ENCODE results near the gene LRPAP1. TPM values are rescaled to one million over a fixed set of nuclear protein-coding genes. Genes with fewer than 3 reads are reported as not detected.

The LRPAP1 gene
- total and polyA plus RNA-seq, 10 of the 15 experiments (the other 5 are each of a cell fraction or from before 2014, with no cell fraction given), result 1.0 to 100 (median 51.1) TPM

- Histone ChIP-seq H3K36me3 (ENCODE audit: control insufficient read depth in 2 of 2, insufficient read depth in 2 of 2, low read length in 1 of 2) (peaks cover 16 to 46% of the 10 kb centered on the region in 2 experiments), H3K27me3 (replicated peaks in 1 of 2; ENCODE audit: control insufficient read depth in 2 of 2, insufficient read depth in 2 of 2, low read length in 1 of 2) (no peaks in the 10 kb centered on the region), H3K4me2 (ENCODE audit: control insufficient read depth, insufficient read depth) (no peak overlapping the region), H3K9me3 (replicated peaks; ENCODE audit: control insufficient read depth, insufficient read depth, low read length) (no peaks in the 10 kb centered on the region), H4K20me1 (ENCODE audit: control insufficient read depth, insufficient read depth) (no peaks in the 10 kb centered on the region; the same call in 1 of the 2 replicates), H2AFZ (ENCODE audit: control insufficient read depth, low read depth, low read length) (no peak overlapping the region), H3K79me2 (ENCODE audit: control insufficient read depth, insufficient read depth, low read length) (no peaks in the 10 kb centered on the region), H3K27ac (ENCODE audit: control insufficient read depth, insufficient read depth) (no peak overlapping the region), H3K4me1 (ENCODE audit: control insufficient read depth, insufficient read depth, low read length) (no peaks in the 10 kb centered on the region), H3K9ac (ENCODE audit: control insufficient read depth, insufficient read depth, low read length) (no peak overlapping the region), H3K4me3 (no peak overlapping the region)
- ATAC-seq (no peak), FAIRE-seq (no peak), DNase-seq (ENCODE audit: low read depth, low spot score) (no peak)
- intact Hi-C loops (cut with micrococcal nuclease; ENCODE audit: unreplicated experiment) (no loop called here), in situ Hi-C loops (cut with MboI) (no loop called here)
- ChIA-PET SMC1A (ENCODE audit: uncharacterized antibody, unreplicated experiment) (no interaction called here), POLR2A (no interaction called here), RAD21 (ENCODE audit: unreplicated experiment) (no interaction called here), CTCF (no interaction called here)
- BruUV-seq (replicated peaks), result no TSS peak
- 92% methylated on average over 11 of the region's 11 CpGs for WGBS (ENCODE audit: insufficient coverage, insufficient replicate concordance, low lambda C conversion rate, missing lambda C conversion rate)
- TF ChIP-seq TBL1XR1 (IDR thresholded peaks at IDR 0.05; ENCODE audit: low read depth, low read length) (no peak), ZNF687 (IDR thresholded peaks at IDR 0.05) (no peak), POU2F2 (IDR thresholded peaks at IDR 0.05; ENCODE audit: borderline replicate concordance, low read depth, low read length) (no peak), REST (IDR thresholded peaks at IDR 0.05; ENCODE audit: low read depth, low read length) (no peak), RAD51 (IDR thresholded peaks at IDR 0.05) (no peak), BCL11A (IDR thresholded peaks at IDR 0.05; ENCODE audit: low read depth, low read length) (no peak), E2F8 (IDR thresholded peaks at IDR 0.05; ENCODE audit: low read depth, partially characterized antibody) (no peak), NFIC (IDR thresholded peaks at IDR 0.05; ENCODE audit: low read depth, low read length) (no peak), PRDM15 (CRISPR knock-in tag; IDR thresholded peaks at IDR 0.05) (no peak)
These were observed 11.9 kb downstream of the LRPAP1 start for GRCh38 chr4:3520276-3520675.

Measured in GM12878 (cell line).